ENCODE results near the gene RLBP1.

Gene RLBP1

GRCh38 chr15:89177633-89178306 is 43.6 kb downstream of the RLBP1 start:
- DNase-seq = peak; percentile 53

- DNase-seq = no peak
These were observed 44.3 kb downstream of the RLBP1 start for GRCh38 chr15:89177116-89177515.

GRCh38 chr15:89175617-89176191 is 45.7 kb downstream of the RLBP1 start:
- DNase-seq = no peak

- no peak for DNase-seq
These were observed 46.9 kb downstream of the RLBP1 start for GRCh38 chr15:89174476-89174875.

GRCh38 chr15:89172921-89173320 is 48.5 kb downstream of the RLBP1 start:
- no peak for DNase-seq

GRCh38 chr15:89171136-89172072 is 50.0 kb downstream of the RLBP1 start:
- peak; percentile 18 for DNase-seq

- no peak for DNase-seq
These were observed 51.0 kb downstream of the RLBP1 start for GRCh38 chr15:89170364-89170763.

GRCh38 chr15:89168316-89168833 is 53.0 kb downstream of the RLBP1 start:
- no peak for DNase-seq

- DNase-seq = no peak
These were observed 53.9 kb downstream of the RLBP1 start for GRCh38 chr15:89167267-89168176.

- DNase-seq = no peak
These were observed 55.7 kb downstream of the RLBP1 start for GRCh38 chr15:89165677-89166076.

- DNase-seq = no peak
These were observed 56.6 kb downstream of the RLBP1 start for GRCh38 chr15:89164712-89165211.

GRCh38 chr15:89163271-89164055 is 57.9 kb downstream of the RLBP1 start:
- no peak for DNase-seq

GRCh38 chr15:89161666-89162065 is 59.7 kb downstream of the RLBP1 start:
- no peak for DNase-seq

Measured in activated gamma-delta T cell treated with Interleukin-2 at 50 U/mL for 16 hours (primary cell).